Uterus (tissue), 4 donors: ENCODE data around the gene HOOK2. TPM values are rescaled to one million over a fixed set of nuclear protein-coding genes. Genes with fewer than 3 reads are reported as not detected.

Experiments
- DNase-seq, 2 donors: peaks; one replicate each; pipeline ENCODE4 v3.0.0-alpha.2; 2019 to 2020
- H3K27ac ChIP-seq, 2 donors: fragments of 200-600 bp; sonication (generic); 1 replicate in 1 of 2; 2 replicates in 1 of 2; pipeline ENCODE4 v1.5.1; 2016 to 2018
- H3K27me3 ChIP-seq, 2 donors: fragments of 200-600 bp; sonication (generic); one replicate each; pipeline ENCODE4 v1.5.1; 2018 to 2019; ENCODE audit warnings: control low read depth in 1 of 2
- H3K36me3 ChIP-seq, 2 donors: fragments of 200-600 bp; sonication (generic); one replicate each; pipeline ENCODE4 v1.5.1; 2019; ENCODE audit warnings: control low read depth in 1 of 2
- H3K4me1 ChIP-seq, 2 donors: fragments of 200-600 bp; sonication (generic); one replicate each; pipeline ENCODE4 v1.5.1; 2018 to 2019; ENCODE audit warnings: control low read depth in 1 of 2
- H3K4me3 ChIP-seq, 2 donors: fragments of 200-600 bp; sonication (generic); 1 replicate in 1 of 2; 2 replicates in 1 of 2; pipeline ENCODE4 v1.5.1; 2018 to 2019; ENCODE audit warnings: mild to moderate bottlenecking in 1 of 2
- H3K9me3 ChIP-seq, 2 donors: fragments of 200-600 bp; sonication (generic); one replicate each; pipeline ENCODE4 v1.5.1; 2019; ENCODE audit warnings: control low read depth in 1 of 2
- CTCF ChIP-seq, 4 experiments: fragments of 200-600 bp in 2 of 4; fragments of 450-650 bp in 2 of 4; sonication (generic) in 2 of 4; IDR thresholded peaks; one replicate each; pipeline ENCODE4 v1.5.1; 2016 to 2019; ENCODE audit warnings: antibody characterized with exemption in 4 of 4, mild to moderate bottlenecking in 2 of 4, moderate library complexity in 1 of 4
- POLR2A ChIP-seq, 2 donors: fragments of 450-650 bp; IDR thresholded peaks; one replicate each; pipeline ENCODE4 v1.6.1; 2016; ENCODE audit warnings: antibody characterized with exemption in 2 of 2, mild to moderate bottlenecking in 1 of 2, moderate library complexity in 1 of 2
- intact Hi-C: fragments of 100-400 bp; cut with DNase I; formaldehyde crosslinking; loops from one replicate; pipeline ENCODE4 v1.15.1; 2023; ENCODE audit warnings: low total_unique reads
- total RNA-seq, 4 donors: library from RNA; depleted of rRNA in 3 of 4; stranded (reverse); fragments of >200 nt in 3 of 4; gene quantifications; one replicate each; pipeline versions ENCODE4 v1.1.0 to v1.2.4, GENCODE V29; 2014 to 2023
- donor health status: DM: yes; HTN: yes; CAD: no.

Gene HOOK2
- total RNA-seq, 4 donors from 2014 or later = 0.59 to 37.5 (median 14.0) TPM

- Histone ChIP-seq H3K36me3 (no peaks in the 10 kb centered on the region), H3K4me1 (peaks cover 0 to 8% of the 10 kb centered on the region in 2 donors), H3K9me3 (no peaks in the 10 kb centered on the region), H3K27ac (peak overlapping the region; percentile 98 to 100), H3K27me3 (no peaks in the 10 kb centered on the region), H3K4me3 (peak overlapping the region; percentile 84 to 87)
- TF ChIP-seq CTCF (IDR thresholded peaks at IDR 0.05) = no peak
- no peak for TF ChIP-seq POLR2A (IDR thresholded peaks at IDR 0.05)
- intact Hi-C loops = loop anchor here (2.0 kb wide), 1 partner anchor 16 kb away; no protein-coding TSS in a partner anchor
- DNase-seq = no peak
Observed at GRCh38 chr19:12792853-12793289, 17.5 kb upstream of the HOOK2 start.

DNA sequence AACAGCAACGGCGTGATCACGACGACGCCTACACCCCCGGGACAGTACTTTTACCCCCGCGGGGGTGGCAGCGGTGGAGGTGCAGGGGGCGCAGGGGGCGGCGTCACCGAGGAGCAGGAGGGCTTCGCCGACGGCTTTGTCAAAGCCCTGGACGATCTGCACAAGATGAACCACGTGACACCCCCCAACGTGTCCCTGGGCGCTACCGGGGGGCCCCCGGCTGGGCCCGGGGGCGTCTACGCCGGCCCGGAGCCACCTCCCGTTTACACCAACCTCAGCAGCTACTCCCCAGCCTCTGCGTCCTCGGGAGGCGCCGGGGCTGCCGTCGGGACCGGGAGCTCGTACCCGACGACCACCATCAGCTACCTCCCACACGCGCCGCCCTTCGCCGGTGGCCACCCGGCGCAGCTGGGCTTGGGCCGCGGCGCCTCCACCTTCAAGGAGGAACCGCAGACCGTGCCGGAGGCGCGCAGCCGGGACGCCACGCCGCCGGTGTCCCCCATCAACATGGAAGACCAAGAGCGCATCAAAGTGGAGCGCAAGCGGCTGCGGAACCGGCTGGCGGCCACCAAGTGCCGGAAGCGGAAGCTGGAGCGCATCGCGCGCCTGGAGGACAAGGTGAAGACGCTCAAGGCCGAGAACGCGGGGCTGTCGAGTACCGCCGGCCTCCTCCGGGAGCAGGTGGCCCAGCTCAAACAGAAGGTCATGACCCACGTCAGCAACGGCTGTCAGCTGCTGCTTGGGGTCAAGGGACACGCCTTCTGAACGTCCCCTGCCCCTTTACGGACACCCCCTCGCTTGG, 16.9 kb upstream of the HOOK2 start:
- Histone ChIP-seq H3K4me1 (peaks cover 0 to 10% of the 10 kb centered on the region in 2 donors), H3K36me3 (no peaks in the 10 kb centered on the region), H3K4me3 (peak overlapping the region; percentile 84 to 87), H3K27ac (peak overlapping the region; percentile 98 to 100), H3K9me3 (no peaks in the 10 kb centered on the region), H3K27me3 (no peaks in the 10 kb centered on the region)
- TF ChIP-seq CTCF (IDR thresholded peaks at IDR 0.05) (peak in 1 of 4 experiments; percentile 14), POLR2A (IDR thresholded peaks at IDR 0.05) (peak in 1 of 2 donors; percentile 35)
- intact Hi-C loops = loop anchor here (2.0 kb wide), 1 partner anchor 15 kb away; no protein-coding TSS in a partner anchor
- peak; percentile 59 to 61 for DNase-seq

DNA sequence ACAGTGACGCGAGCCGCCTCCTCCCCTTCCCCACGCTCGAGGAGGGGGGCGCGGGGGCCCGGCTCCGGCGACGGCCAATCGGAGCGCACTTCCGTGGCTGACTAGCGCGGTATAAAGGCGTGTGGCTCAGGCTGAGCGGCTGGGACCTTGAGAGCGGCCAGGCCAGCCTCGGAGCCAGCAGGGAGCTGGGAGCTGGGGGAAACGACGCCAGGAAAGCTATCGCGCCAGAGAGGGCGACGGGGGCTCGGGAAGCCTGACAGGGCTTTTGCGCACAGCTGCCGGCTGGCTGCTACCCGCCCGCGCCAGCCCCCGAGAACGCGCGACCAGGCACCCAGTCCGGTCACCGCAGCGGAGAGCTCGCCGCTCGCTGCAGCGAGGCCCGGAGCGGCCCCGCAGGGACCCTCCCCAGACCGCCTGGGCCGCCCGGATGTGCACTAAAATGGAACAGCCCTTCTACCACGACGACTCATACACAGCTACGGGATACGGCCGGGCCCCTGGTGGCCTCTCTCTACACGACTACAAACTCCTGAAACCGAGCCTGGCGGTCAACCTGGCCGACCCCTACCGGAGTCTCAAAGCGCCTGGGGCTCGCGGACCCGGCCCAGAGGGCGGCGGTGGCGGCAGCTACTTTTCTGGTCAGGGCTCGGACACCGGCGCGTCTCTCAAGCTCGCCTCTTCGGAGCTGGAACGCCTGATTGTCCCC, 16.1 kb upstream of the HOOK2 start, which contains the start of gene JUNB:
Gene JUNB, plus strand, starts transcription at position 142 of the 706 bp plus-strand sequence. Its CDS starts 286 bp downstream, at position 428.
- H3K4me1 ChIP-seq = peaks cover 0 to 10% of the 10 kb centered on the region in 2 donors
- no peaks in the 10 kb centered on the region for H3K36me3 ChIP-seq
- H3K27ac ChIP-seq = peak within 1 kb of the TSS; percentile 98 to 100
- peak within 1 kb of the TSS; percentile 84 to 87 for H3K4me3 ChIP-seq
- intact Hi-C loops = loop anchor here (2.0 kb wide), 1 partner anchor 15 kb away; no protein-coding TSS in a partner anchor
- DNase-seq = peak; percentile 97
- H3K9me3 ChIP-seq = no peaks in the 10 kb centered on the region
- TF ChIP-seq CTCF (IDR thresholded peaks at IDR 0.05) (peak in 1 of 4 experiments; percentile 19), POLR2A (IDR thresholded peaks at IDR 0.05) (peak; percentile 100)
- H3K27me3 ChIP-seq = no peaks in the 10 kb centered on the region

DNA sequence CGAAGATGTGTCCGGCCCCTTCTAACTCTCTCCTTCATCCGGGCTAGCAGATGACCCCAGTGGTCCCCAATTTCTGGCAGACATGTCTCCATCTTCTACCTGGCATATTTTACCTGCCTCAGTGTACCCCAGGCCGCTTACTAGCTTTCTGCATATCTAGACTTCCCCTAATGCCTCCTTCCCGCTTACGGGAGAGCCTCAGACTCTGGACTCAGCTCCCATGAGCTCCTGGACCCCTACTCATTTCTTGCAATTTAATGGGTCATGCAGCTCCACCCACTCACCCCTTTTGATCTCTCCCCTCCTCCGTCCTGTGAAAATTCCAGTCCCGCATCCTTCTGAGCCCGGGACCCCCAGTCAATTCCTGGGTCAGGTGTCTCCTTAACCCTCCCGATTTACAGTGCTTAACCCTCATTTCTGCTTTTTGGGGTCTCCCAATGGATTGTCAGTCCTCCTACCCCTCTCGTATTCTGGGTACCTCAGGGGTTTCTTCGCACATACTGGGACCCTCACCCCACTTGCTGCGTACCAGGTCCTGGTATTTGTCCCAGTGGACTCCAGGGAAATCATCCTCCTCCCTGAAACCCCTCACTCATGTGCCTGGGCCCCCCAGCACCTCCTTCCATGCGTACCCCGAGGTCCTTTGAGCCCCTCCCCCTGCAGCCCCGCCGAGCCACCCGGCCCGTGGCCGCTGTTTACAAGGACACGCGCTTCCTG, 15.4 kb upstream of the HOOK2 start:
- no peaks in the 10 kb centered on the region for H3K36me3 ChIP-seq
- DNase-seq = peak in 1 of 2 donors; percentile 46
- no peaks in the 10 kb centered on the region for H3K9me3 ChIP-seq
- H3K4me3 ChIP-seq = peak overlapping the region; percentile 84 to 87
- intact Hi-C loops = no loop called here
- no peaks in the 10 kb centered on the region for H3K27me3 ChIP-seq
- H3K4me1 ChIP-seq = peaks cover 0 to 10% of the 10 kb centered on the region in 2 donors
- TF ChIP-seq CTCF (IDR thresholded peaks at IDR 0.05) = no peak
- TF ChIP-seq POLR2A (IDR thresholded peaks at IDR 0.05) = no peak
- peak overlapping the region; percentile 98 to 100 for H3K27ac ChIP-seq
